Measurements from ENCODE around the gene GOLGA2. TPM values are rescaled to one million over a fixed set of nuclear protein-coding genes. Genes with fewer than 3 reads are reported as not detected.
A peak's percentile ranks its signal among the peaks of the same experiment; 100 is the strongest.

Gene GOLGA2
- total RNA-seq, 4 donors from 2014 or later: 71.1 to 130 (median 83.1) TPM

DNA sequence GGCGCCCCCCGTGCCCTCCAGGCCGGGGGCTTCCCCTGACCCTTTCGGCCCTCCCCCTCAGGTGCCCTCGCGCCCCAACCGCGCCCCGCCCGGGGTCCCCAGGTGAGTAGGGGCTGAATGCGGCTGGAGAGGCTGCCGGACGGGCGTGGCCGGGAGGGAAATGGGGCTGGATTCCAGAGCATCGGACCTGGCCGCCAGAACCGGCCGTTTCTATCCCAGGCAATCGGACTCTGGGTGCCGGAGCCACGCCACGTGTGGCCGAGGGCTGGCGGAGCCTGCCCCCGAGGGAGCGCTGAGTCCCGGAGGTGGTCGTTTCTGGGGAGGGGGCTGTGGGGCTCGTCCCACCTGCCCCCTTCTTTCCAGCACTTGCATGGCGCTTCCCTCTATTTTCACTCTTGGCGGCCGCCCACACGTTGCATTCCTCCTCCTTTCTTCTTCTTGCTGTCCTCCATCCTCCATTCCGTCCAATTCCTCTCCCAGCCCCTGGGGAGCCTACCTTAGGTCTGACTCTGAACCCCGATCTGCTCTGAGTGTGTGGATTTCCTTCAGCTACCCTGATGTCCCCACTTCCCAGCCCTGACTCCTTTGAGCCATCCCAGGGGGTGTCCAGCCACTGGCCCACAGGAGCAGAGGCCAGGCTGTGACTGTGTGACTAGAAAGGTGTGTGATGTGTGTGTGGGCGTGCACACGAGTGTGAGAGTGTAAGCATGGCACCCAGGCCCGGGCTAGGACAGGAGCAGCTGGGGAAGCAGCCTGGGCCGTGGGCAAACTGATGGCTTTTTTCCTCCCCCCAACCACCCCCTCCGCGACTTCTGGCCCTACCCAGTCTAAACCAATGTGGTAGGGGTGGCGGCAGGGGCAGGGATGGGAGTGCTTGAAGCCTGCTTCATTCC, 24.7 kb downstream of the GOLGA2 start:
- WGBS, 2 donors (ENCODE audit: low coverage in 1 of 2): 14 to 100% methylated on average over 1 to 8 of the region's 43 CpGs
- H3K9me3 ChIP-seq: no peaks in the 10 kb centered on the region
- peaks cover 0 to 24% (median 5%) of the 10 kb centered on the region in 3 donors for H3K4me1 ChIP-seq
- H3K27ac ChIP-seq: peak overlapping the region in 2 of 4 donors; percentile 2 to 60
- H3K27me3 ChIP-seq: peaks cover 40% of the 10 kb centered on the region
- no peak for TF ChIP-seq EP300 (IDR thresholded peaks at IDR 0.05)
- TF ChIP-seq POLR2AphosphoS5 (IDR thresholded peaks at IDR 0.05): no peak
- TF ChIP-seq POLR2A (IDR thresholded peaks at IDR 0.05): no peak
- TF ChIP-seq, protein P1, sequence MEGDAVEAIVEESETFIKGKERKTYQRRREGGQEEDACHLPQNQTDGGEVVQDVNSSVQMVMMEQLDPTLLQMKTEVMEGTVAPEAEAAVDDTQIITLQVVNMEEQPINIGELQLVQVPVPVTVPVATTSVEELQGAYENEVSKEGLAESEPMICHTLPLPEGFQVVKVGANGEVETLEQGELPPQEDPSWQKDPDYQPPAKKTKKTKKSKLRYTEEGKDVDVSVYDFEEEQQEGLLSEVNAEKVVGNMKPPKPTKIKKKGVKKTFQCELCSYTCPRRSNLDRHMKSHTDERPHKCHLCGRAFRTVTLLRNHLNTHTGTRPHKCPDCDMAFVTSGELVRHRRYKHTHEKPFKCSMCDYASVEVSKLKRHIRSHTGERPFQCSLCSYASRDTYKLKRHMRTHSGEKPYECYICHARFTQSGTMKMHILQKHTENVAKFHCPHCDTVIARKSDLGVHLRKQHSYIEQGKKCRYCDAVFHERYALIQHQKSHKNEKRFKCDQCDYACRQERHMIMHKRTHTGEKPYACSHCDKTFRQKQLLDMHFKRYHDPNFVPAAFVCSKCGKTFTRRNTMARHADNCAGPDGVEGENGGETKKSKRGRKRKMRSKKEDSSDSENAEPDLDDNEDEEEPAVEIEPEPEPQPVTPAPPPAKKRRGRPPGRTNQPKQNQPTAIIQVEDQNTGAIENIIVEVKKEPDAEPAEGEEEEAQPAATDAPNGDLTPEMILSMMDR (IDR thresholded peaks at IDR 0.05): no peak
- peak overlapping the region in 1 of 2 donors; percentile 43 for H3K4me3 ChIP-seq
- no peak for ATAC-seq
- H3K36me3 ChIP-seq: peaks cover 0 to 7% of the 10 kb centered on the region in 2 donors

DNA sequence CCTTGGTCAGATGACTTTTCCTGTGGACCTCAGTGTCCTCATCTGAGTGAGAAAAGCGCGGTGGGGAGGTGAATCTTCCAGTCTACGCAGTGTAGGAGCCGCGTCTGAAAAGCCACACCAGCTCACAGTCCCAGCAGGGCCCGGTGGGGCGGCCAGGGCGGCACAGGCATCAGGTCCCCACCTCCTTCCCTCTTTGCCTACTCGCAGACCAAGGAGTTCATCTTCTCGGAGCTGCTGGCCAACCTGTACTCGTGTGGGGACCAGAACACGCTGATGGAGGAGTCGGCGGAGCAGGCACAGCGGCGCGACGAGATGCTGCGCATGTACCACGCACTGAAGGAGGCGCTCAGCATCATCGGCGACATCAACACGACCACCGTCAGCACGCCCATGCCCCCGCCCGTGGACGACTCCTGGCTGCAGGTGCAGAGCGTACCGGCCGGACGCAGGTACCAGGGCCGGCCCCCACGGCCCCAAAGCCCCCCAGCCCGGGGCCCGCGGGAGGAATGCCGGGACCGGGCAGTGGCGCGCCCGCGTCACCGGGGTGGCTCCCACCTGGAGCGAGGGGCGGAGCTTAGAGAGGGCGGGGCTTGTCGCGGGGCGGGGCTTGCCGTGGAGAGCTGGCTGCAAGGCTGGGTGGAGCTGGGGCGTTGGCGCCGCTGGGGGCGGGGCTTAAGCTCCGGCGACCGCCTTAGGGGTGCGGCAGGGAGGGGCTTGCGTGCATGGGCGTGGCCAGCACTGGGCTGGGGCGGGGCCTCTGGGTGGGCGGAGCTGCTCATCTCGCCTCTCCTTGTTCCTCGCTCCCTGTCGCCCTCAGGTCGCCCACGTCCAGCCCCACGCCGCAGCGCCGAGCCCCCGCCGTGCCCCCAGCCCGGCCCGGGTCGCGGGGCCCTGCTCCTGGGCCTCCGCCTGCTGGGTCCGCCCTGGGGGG, 25.6 kb downstream of the GOLGA2 start:
- TF ChIP-seq POLR2A (IDR thresholded peaks at IDR 0.05): peak in 1 of 2 donors; percentile 17
- TF ChIP-seq EP300 (IDR thresholded peaks at IDR 0.05): no peak
- no peaks in the 10 kb centered on the region for H3K9me3 ChIP-seq
- WGBS, 2 donors (ENCODE audit: low coverage in 1 of 2): 40 to 56% methylated on average over 1 to 7 of the region's 81 CpGs
- peak overlapping the region in 2 of 4 donors; percentile 2 to 60 for H3K27ac ChIP-seq
- peaks cover 0 to 6% of the 10 kb centered on the region in 2 donors for H3K36me3 ChIP-seq
- H3K4me1 ChIP-seq: peaks cover 0 to 34% (median 12%) of the 10 kb centered on the region in 3 donors
- peak overlapping the region in 1 of 2 donors; percentile 43 for H3K4me3 ChIP-seq
- peaks cover 43% of the 10 kb centered on the region for H3K27me3 ChIP-seq
- peak; percentile 71 for ATAC-seq

DNA sequence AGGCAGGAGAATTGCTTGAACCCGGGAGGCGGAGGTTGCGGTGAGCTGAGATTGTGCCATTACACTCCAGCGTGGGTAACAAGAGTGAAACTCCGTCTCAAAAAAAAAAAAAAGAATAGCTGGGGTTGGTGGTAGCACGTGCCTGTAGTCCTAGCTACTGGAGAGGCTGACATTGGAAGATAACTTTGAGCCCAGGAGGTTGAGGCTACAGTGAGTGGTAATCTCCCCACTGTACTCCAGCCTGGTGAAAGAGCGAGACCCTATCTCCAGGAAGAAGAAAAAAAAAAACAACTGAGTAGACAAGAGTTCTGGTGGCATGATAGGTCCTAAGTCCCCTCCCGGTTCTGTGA, 26.3 kb downstream of the GOLGA2 start:
- Histone ChIP-seq H3K36me3 (peaks cover 0 to 6% of the 10 kb centered on the region in 2 donors), H3K9me3 (no peaks in the 10 kb centered on the region), H3K4me1 (peaks cover 0 to 40% (median 14%) of the 10 kb centered on the region in 3 donors), H3K27ac (peak overlapping the region in 1 of 4 donors; percentile 9), H3K27me3 (peaks cover 50% of the 10 kb centered on the region), H3K4me3 (no peak overlapping the region)
- ATAC-seq: no peak
- 87 to 89% methylated on average over 7 to 8 of the region's 8 CpGs for WGBS, 2 donors (ENCODE audit: low coverage in 1 of 2)
- TF ChIP-seq POLR2AphosphoS5 (IDR thresholded peaks at IDR 0.05) (no peak), POLR2A (IDR thresholded peaks at IDR 0.05) (no peak), EP300 (IDR thresholded peaks at IDR 0.05) (no peak)
- TF ChIP-seq, protein P1 (IDR thresholded peaks at IDR 0.05): no peak

DNA sequence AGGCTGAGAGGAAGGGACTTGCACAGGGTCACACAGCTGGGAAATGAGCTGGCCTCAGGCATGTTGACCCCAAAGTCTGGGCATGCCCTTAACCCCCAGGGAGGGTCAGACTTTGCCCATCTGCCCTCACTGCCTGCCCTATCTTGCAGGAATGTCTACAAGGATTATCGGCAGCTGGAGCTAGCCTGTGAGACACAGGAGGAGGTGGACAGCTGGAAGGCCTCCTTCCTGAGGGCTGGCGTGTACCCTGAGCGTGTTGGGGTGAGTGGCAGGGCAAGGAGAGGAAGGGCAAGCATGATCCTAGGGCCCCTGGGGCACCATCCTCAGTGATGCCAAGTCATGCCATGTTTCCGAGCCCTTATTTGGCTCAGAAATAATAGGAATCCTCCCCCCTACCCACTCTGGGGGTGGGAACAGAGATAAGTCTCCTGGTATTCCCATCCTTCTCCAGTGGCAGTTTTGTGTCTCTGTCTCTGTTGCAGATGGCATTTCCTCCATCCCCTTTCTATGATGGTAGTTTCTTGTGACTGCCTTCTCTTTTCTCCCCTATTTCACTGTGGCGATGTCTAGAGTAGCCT, 28.5 kb downstream of the GOLGA2 start:
- no peaks in the 10 kb centered on the region for H3K9me3 ChIP-seq
- no peak overlapping the region for H3K4me3 ChIP-seq
- no peak for ATAC-seq
- WGBS, 2 donors (ENCODE audit: low coverage in 1 of 2): 80 to 83% methylated on average over 1 to 2 of the region's 5 CpGs
- H3K27ac ChIP-seq: no peak overlapping the region
- peaks cover 0 to 42% (median 17%) of the 10 kb centered on the region in 3 donors for H3K4me1 ChIP-seq
- TF ChIP-seq, protein P1 (IDR thresholded peaks at IDR 0.05): no peak
- no peak for TF ChIP-seq POLR2AphosphoS5 (IDR thresholded peaks at IDR 0.05)
- no peak for TF ChIP-seq POLR2A (IDR thresholded peaks at IDR 0.05)
- no peak for TF ChIP-seq EP300 (IDR thresholded peaks at IDR 0.05)
- H3K36me3 ChIP-seq: no peaks in the 10 kb centered on the region
- H3K27me3 ChIP-seq: peaks cover 41% of the 10 kb centered on the region

DNA sequence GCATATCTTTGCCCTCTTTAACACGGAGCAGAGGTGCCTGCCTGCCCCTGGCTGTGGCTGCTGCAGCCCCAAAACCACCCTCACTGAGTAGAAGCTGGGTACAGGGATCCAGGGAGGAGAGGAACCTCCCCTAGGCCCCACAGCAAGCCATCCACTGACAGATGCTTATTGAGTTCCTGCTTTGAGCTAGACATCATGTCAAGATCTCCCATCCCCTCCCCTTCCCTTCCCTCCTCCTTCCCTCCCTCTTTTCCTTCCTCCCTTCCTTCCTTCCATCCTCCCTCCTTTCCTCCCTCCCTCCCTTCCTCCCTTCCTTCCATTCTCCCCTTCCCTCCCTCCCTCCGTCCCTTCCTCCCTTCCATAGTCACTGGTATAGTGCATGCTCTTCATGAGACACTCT, 29.3 kb downstream of the GOLGA2 start:
- Histone ChIP-seq H3K27me3 (peaks cover 34% of the 10 kb centered on the region), H3K4me3 (no peak overlapping the region), H3K36me3 (no peaks in the 10 kb centered on the region), H3K9me3 (no peaks in the 10 kb centered on the region), H3K27ac (peak overlapping the region in 3 of 4 donors; percentile 5 to 81 (median 43)), H3K4me1 (peaks cover 0 to 36% (median 17%) of the 10 kb centered on the region in 3 donors)
- ATAC-seq: no peak
- TF ChIP-seq EP300 (IDR thresholded peaks at IDR 0.05) (no peak), POLR2AphosphoS5 (IDR thresholded peaks at IDR 0.05) (no peak), POLR2A (IDR thresholded peaks at IDR 0.05) (no peak)
- TF ChIP-seq, protein P1 (IDR thresholded peaks at IDR 0.05): no peak
- 40 to 43% methylated on average over 1 of the region's 2 CpGs for WGBS, 2 donors (ENCODE audit: low coverage in 1 of 2)

Data from gastroesophageal sphincter (tissue), 4 donors.